Left colon (tissue), 2 donors: Measurements from ENCODE around the gene CEND1. TPM values are rescaled to one million over a fixed set of nuclear protein-coding genes. Genes with fewer than 3 reads are reported as not detected.

ENCODE experiments used
- ATAC-seq: fragments of 200-7000 bp; cut with Tn5 transposase; one replicate; pipeline ENCODE4 v1.9.1; 2020; ENCODE audit warnings: mild to moderate bottlenecking, moderate library complexity
- DNase-seq, 2 donors: peaks; one replicate each; pipeline ENCODE4 v3.0.0-alpha.2; 2020
- intact Hi-C, 2 donors: fragments of 100-400 bp; cut with DNase I in 1 of 2; cut with micrococcal nuclease in 1 of 2; formaldehyde crosslinking; loops; one replicate each; pipeline versions ENCODE4 v1.11.2 to v1.14.0; 2022; cut with DNase I, micrococcal nuclease
- long read RNA-seq: library from polyadenylated mRNA; unstranded; transcript quantifications from one replicate; pipeline ENCODE4 v2.0.0, GENCODE V29; 2021
- total RNA-seq, 2 donors: library from RNA; stranded (reverse); fragmentation: NEBNext Ultra II Directional; extraction: Animal tissue kit (Norgen Biotek cat#: 25700); gene quantifications; one replicate each; pipeline ENCODE4 v1.2.1, GENCODE V29; 2021
- donor health status: DM: no; HTN: no; CAD: no.
- donor health status: DM: yes; HTN: yes; CAD: no.

Gene CEND1
- under 1 TPM in 1 of 2 donors, not detected in 1; 0.36 TPM for total RNA-seq
- long read RNA-seq: 0 reads

GRCh38 chr11:789943-790342, at the start of gene CEND1:
TSS of gene CEND1 (minus strand) at chr11:790090. CDS start at chr11:788576, 1,514 bp downstream.
- ATAC-seq: peak; percentile 30
- intact Hi-C loops: no loop called here

GRCh38 chr11:839280-839623, 49.4 kb upstream of the CEND1 start:
- ATAC-seq (no peak), DNase-seq (no peak)
- intact Hi-C loops: no loop called here

More at GRCh38 chr11:789943-790342, at the start of gene CEND1:
- peak in 1 of 2 donors; percentile 48 for DNase-seq

DNA sequence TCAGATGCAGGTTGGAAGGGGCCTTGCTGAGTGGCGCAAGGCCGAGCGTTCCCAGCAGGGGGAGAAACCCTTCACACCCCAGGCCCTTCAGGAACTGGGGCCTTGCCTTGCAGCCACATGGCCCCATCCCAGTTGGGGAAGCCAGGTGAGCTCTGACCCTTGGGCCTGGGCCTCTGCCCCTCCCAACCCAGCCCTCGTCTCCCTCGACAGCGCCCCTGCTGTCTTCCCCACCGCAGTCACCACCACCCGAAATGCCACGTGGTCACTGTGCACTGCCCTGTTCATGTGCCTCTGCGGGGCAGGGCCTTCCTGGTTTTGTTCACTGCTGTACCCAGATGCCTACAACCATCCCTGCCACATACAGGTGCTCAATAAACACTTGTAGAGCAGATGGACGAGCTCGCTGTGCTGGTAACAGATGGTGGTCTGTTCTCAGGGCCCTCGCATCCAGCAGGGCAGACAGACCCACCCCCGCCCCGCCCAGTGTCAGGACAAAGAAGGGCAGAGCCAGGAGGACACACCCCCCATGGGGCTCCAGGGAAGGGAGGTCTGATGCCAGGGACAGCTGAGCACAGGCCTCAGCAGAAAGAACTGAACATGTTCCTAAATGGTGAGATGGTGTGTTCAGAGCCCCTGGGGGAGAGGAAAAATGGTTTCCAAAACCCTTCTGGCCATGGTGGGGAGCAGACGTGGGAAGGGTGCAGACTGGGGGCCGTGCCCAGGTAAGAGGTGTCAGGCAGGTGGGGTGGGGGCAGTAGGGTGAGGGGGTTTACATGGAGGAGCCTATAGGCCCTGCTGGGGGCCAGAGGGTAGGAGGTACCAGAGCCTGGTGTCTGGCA, 48.8 kb upstream of the CEND1 start:
- peak; percentile 15 for ATAC-seq
- intact Hi-C loops: no loop called here
- peak; percentile 59 to 74 for DNase-seq

- intact Hi-C loops: no loop called here
Measured at GRCh38 chr11:837990-838307, 48.1 kb upstream of the CEND1 start.

DNA sequence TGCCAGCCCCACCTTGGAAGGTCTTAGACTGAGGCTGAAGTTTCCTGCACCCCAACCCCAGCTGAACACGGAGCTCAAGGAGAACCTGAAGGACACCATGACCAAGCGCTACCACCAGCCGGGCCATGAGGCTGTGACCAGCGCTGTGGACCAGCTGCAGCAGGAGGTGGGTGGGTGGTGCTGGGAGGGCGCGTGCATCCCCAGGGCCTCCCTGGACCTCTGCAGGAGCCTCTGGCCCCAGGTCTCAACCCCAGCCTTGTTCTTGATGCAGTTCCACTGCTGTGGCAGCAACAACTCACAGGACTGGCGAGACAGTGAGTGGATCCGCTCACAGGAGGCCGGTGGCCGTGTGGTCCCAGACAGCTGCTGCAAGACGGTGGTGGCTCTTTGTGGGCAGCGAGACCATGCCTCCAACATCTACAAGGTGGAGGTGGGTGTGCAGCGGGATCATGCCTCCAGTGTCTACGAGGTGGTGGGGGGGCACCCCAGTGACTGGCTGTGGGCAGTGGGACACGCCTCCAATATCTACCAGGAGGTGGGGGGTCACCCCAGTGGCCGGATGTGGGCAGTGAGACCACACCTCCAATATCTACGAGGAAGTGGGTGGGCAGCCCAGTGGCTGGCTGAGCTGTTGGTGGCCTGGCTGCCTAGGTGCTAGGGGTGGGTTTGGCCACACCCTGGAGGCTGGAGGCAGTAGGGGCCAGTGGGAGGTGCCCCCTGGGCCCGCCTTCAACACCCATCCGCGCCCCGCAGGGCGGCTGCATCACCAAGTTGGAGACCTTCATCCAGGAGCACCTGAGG, 47.5 kb upstream of the CEND1 start:
- DNase-seq (peak in 1 of 2 donors; percentile 22), ATAC-seq (no peak)
- intact Hi-C loops: no loop called here

More at GRCh38 chr11:837990-838307, 48.1 kb upstream of the CEND1 start:
- DNase-seq (no peak), ATAC-seq (no peak)

GRCh38 chr11:836700-837099, 46.8 kb upstream of the CEND1 start:
- ATAC-seq (no peak), DNase-seq (peak in 1 of 2 donors; percentile 7)
- intact Hi-C loops: no loop called here

GRCh38 chr11:836274-836673, 46.4 kb upstream of the CEND1 start:
- intact Hi-C loops: no loop called here
- ATAC-seq (no peak), DNase-seq (peak in 1 of 2 donors; percentile 12)

DNA sequence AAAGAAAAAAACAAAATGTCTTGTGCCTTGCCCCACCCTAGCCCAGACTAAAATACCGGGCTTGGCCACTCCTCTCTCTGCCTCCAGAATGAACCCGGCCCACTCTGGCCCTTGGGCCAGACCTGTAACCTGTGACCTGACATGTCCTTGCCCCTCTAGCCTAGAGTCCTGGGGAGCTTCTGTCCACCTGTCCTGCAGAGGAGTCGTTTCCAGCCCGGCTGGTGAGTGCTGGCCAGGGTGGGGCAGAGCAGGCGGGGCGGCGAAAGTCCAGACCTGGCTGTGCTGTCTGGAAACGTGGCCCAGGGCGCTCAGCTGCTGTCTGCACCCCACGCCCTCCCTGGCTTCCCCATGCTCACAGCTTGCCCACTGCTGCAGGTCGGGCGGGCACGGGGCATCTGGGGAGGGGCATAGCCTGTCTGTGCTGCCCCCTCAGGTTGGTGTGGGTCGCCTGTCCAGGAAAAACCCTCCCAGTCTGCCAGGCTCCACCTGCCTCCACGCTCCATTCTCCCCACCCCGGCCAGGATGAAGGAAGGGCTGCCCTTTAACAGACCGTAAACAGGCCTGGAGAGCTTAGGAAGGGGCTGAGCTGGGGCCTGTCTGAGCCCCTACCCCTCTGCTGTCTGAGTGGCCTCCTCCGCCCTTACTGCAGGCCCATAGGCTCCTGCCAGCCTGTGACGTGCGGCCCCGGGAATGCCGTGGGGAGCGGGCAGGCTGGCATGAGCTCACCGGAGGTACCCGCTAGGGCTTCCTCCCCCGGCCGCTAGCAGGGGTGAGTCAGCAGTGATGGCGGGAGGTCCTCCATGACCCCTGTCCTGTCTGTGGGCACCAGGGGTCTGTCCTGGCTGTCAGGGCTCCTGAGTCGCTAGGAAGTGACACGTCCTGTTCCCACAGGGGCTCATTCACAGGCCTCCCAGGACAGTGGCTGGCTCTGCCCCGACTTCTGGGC, 44.8 kb upstream of the CEND1 start:
- ATAC-seq: peak; percentile 60
- intact Hi-C loops: no loop called here
- peak; percentile 82 to 85 for DNase-seq

- peak; percentile 10 for ATAC-seq
- peak; percentile 45 to 59 for DNase-seq
- intact Hi-C loops: no loop called here
Measured at GRCh38 chr11:833849-834311, 44.0 kb upstream of the CEND1 start.

DNA sequence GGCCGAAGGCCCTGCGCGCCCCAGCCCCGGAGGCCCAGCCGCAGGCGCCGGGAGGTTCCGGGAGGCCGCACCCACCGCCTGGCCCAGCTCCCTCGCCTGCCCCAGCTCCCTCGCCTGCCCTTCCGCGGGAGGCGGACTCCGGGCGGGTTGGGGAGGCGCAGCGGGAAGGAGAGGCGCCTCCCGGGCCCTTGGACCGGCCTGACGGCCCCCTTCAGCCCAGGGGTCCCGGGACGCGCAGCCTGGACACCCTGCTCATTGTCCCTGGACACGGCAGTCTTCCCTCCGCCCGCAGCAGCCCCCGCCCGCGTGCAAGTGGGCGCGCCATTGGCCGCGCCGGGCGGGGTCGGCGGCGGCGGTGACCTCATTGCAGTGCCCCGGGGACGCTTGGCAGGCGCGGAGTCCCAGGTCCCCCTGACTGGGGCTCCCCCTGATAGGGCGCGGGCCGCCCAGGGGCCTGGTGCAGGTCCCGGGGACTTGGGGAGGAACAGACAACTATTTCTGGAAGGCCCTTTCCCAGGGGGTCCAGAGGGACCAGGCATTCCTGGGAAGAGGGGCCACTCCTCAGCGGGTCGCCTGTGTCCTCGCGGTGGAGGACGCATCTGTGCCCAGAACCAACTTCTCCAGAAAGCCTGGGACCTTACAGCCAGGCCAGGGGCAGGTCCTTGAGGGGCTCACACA, 43.4 kb upstream of the CEND1 start:
- ATAC-seq: peak; percentile 51
- DNase-seq: peak; percentile 58 to 76
- intact Hi-C loops: no loop called here

DNA sequence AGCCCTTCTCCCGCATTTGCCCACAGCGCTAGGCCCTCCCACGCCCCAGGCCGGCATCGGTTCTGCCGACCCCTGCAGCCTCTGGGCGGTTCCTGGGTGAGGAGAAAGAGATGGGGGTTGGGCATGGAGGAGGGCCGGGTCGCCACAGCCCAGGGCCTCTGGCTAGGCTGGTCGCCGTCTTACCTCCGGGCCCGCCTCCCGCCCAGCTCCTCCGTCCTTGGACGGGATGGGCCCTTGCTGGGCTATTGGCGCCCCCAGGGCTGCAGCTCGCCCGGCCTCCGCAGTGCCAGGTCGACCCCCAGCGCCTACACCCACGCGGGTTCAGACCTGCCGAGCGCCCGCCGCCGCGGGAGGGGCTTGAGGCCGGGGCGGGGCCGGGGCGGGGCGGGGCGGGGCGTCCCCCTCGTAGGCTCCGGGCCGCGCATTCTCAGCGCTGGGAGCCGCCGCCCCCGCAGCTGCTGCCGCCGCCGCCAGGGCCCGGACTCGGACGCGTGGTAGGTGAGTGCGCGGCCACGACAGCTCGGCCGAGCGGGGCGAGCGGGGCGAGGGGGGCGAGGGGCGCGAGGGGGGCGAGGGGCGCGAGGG, 42.7 kb upstream of the CEND1 start, which contains the start of gene CD151:
Gene CD151, plus strand, starts transcription at position 424 of the 585 bp plus-strand sequence. CDS start 3,118 bp downstream, outside the sequence.
- DNase-seq: peak in 1 of 2 donors; percentile 55
- ATAC-seq: peak; percentile 36
- intact Hi-C loops: no loop called here

DNA sequence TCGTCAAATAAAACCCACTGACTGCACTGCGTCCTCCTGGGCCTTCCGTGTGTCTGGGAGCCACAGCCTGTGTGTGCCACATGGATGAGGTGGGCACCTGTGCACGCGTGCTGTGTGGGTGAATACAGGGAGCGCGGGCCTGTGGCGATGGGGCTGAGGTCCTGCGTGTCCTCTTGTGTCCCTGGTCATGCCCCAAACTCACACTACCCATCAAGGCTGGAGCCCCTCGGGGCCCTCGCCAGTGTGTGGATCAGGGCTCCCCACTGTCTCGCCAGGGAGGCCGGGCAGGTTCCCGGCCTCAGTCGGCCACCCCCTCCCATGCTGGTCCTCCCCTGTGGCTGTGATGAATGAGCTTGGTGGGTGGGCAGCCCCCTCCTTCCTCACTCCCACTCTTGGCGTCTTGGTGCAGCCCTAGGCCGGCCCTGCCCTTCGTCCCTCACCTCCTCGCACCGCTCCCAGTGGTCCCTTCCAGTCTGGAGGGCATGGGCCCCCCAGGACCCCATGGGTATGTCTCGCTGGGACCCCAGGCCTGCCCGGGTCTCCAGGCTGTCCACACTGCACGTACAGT, 42.2 kb upstream of the CEND1 start:
- ATAC-seq (no peak), DNase-seq (no peak)
- intact Hi-C loops: no loop called here

DNA sequence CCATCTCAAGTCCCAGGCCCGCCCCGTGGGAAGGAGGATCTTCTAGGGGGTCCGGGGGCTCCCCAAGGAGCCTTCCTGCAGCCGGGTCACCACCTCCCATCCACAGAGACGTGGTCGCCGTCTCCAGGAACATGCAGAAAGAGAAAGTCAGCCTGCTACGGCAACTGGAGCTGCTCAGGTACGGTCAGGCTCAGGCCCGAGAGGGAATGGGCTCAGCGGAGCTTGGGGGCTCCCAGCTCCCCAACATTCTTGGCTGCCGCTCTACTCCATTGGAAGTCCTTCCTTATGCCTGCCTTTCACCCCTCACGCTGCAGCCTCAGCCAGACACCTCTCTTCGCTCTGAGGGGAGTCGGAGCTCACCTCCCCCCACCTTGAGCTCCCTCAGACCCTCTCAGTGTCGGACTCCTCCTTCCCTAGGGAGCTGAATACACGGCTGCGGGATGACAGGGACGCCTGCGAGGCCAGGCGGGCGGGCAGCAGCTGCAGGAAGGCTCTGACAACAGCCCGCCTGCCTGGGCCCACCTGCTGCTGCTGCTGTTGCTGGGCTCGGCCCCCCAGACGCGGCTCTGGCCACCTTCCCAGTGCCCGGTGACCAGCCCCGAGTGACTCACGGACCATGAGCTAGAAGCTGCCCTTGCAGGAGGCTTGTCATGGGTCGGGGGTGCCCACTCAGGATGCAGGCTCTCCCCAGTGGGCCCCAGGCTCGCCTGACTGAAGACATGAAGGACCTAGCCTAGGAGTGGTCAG, 41.4 kb upstream of the CEND1 start:
- DNase-seq (no peak), ATAC-seq (no peak)
- intact Hi-C loops: no loop called here

DNA sequence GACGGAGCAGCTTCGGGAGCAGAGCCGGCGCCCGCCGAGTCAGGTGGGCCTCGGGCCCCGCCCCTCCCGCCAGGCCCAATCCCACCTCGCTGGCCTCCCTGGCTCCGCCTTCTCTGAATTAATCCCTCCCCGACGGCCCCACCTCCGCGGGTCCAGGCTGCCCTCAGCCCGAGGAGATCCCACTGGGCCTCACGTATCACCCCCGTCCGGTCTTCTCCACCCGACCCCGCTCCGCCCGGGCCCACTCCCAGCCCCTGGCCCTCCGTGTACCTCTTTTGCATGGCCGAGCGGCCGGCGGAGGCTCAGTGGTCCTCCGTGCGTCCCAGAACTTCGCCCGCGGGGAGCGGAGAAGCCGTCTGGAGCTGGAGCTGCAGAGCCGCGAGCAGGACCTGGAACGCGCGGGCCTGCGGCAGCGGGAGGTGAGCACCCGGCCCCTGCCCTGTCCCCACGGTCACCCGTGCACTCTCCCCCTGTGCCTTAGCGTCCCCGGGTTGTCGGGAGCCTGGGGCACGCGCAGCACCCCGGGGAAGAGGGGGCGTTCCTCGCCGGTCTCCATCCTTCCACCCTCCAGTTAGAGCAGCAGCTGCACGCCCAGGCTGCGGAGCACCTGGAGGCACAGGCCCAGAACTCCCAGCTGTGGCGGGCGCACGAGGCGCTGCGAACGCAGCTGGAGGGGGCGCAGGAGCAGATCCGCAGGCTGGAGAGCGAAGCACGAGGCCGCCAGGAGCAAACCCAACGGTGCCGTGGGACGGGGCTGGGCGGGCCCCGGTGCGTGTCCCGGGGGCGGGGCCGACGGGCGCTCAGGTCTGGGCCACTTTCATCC, 40.6 kb upstream of the CEND1 start:
- ATAC-seq (peak; percentile 10), DNase-seq (peak; percentile 82 to 89)
- intact Hi-C loops: no loop called here

DNA sequence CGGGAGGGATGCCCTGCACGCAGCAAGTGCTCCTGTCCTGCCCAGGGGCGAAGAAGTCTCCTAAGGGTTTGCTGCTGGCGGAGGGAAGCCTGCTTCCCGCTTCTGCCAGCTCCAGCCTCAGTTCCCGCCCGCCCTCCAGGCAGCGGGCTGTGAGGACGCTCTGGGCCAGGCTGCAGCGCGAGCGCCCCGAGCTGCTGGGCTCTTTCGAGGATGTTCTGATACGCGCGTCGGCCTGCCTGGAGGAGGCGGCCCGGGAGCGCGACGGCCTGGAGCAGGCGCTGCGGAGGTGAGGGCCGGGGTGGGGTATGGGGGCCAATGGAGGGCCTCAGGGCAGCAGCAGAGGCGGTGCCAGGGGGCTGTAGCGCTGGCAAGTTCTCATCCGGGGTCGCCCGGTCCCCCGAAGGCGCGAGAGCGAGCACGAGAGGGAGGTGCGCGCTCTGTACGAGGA, 40.0 kb upstream of the CEND1 start:
- no peak for ATAC-seq
- DNase-seq: no peak
- intact Hi-C loops: no loop called here
